Endothelial cell (in vitro differentiated cells): ENCODE data around the gene GBE1. TPM values are rescaled to one million over a fixed set of nuclear protein-coding genes. Genes with fewer than 3 reads are reported as not detected.

Experiments used
- DNase-seq: peaks from one replicate; pipeline ENCODE4 v3.0.0; 2021; ENCODE audit warnings: low spot score
- H3K27ac Mint-ChIP-seq: one replicate; pipeline ENCODE4 v1.8.0; 2021; ENCODE audit warnings: mixed read lengths, inconsistent platforms; ENCODE audit not compliant: unreplicated experiment
- H3K27me3 Mint-ChIP-seq: one replicate; pipeline ENCODE4 v1.8.0; 2021; ENCODE audit warnings: mild to moderate bottlenecking, moderate library complexity, mixed read lengths, inconsistent platforms; ENCODE audit not compliant: unreplicated experiment
- H3K36me3 Mint-ChIP-seq: one replicate; pipeline ENCODE4 v1.8.0; 2021; ENCODE audit warnings: mild to moderate bottlenecking, low read depth, mixed read lengths, inconsistent platforms; ENCODE audit not compliant: unreplicated experiment
- H3K4me1 Mint-ChIP-seq: one replicate; pipeline ENCODE4 v1.8.0; 2021; ENCODE audit warnings: mild to moderate bottlenecking, mixed read lengths, inconsistent platforms; ENCODE audit not compliant: unreplicated experiment
- H3K4me3 Mint-ChIP-seq: one replicate; pipeline ENCODE4 v1.8.0; 2021; ENCODE audit warnings: mild to moderate bottlenecking, mixed read lengths, inconsistent platforms; ENCODE audit not compliant: unreplicated experiment
- H3K9me3 Mint-ChIP-seq: one replicate; pipeline ENCODE4 v1.8.0; 2021; ENCODE audit warnings: mixed read lengths, inconsistent platforms; ENCODE audit not compliant: unreplicated experiment
- CTCF ChIP-seq: fragments of 200-600 bp; sonication (generic); IDR thresholded peaks from one replicate; pipeline ENCODE4 v1.5.0; 2021; ENCODE audit warnings: antibody characterized with exemption; ENCODE audit not compliant: unreplicated experiment
- total RNA-seq: library from RNA; stranded (reverse); fragmentation: NEBNext Ultra II Directional; extraction: Animal tissue kit (Norgen Biotek cat#: 25700); gene quantifications from one replicate; pipeline ENCODE4 v1.2.1, GENCODE V29; 2021; ENCODE audit not compliant: unreplicated experiment

GBE1 gene
- total RNA-seq, 1 donor from 2014 or later = 15.6 TPM

- no peaks in the 10 kb centered on the region for H3K9me3 Mint-ChIP-seq
- no peak for TF ChIP-seq CTCF
- H3K27ac Mint-ChIP-seq = no peak overlapping the region
- H3K4me3 Mint-ChIP-seq = no peak overlapping the region
- H3K36me3 Mint-ChIP-seq = no peaks in the 10 kb centered on the region
- no peak for DNase-seq
- no peaks in the 10 kb centered on the region for H3K4me1 Mint-ChIP-seq
- no peaks in the 10 kb centered on the region for H3K27me3 Mint-ChIP-seq
Observed at GRCh38 chr3:81709606-81710005, 51.8 kb downstream of the GBE1 start.

DNA sequence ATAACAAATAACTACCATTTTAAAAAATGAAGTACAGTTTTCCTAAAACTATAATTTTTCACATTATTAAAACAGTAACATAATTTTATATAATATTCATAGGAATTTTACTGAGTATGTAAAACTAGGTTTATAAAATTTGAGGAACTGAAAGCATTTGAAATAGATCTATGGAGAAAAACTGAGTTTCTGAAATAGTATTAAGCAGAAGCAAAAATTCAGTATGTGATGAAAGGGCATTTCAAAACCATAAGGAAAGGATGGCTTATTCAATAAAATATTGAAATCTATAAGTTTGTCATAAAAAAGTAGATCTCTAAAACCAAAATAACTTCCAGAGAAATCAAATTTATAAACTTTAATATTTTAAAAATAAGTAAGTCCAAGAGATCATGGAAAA is 53.4 kb downstream of the GBE1 start:
- Mint-ChIP-seq H3K4me1 (no peaks in the 10 kb centered on the region), H3K9me3 (no peaks in the 10 kb centered on the region)

GRCh38 chr3:81702126-81702525 is 59.3 kb downstream of the GBE1 start:
- H3K4me1 Mint-ChIP-seq = peaks cover 2% of the 10 kb centered on the region
- no peaks in the 10 kb centered on the region for H3K27me3 Mint-ChIP-seq
- DNase-seq = no peak
- H3K36me3 Mint-ChIP-seq = no peaks in the 10 kb centered on the region
- no peak overlapping the region for H3K27ac Mint-ChIP-seq
- no peaks in the 10 kb centered on the region for H3K9me3 Mint-ChIP-seq
- no peak overlapping the region for H3K4me3 Mint-ChIP-seq
- TF ChIP-seq CTCF = no peak

More for the DNA sequence above, 53.4 kb downstream of the GBE1 start:
- TF ChIP-seq CTCF = no peak
- no peaks in the 10 kb centered on the region for H3K27me3 Mint-ChIP-seq
- DNase-seq = no peak
- no peak overlapping the region for H3K27ac Mint-ChIP-seq
- H3K4me3 Mint-ChIP-seq = no peak overlapping the region
- no peaks in the 10 kb centered on the region for H3K36me3 Mint-ChIP-seq

DNA sequence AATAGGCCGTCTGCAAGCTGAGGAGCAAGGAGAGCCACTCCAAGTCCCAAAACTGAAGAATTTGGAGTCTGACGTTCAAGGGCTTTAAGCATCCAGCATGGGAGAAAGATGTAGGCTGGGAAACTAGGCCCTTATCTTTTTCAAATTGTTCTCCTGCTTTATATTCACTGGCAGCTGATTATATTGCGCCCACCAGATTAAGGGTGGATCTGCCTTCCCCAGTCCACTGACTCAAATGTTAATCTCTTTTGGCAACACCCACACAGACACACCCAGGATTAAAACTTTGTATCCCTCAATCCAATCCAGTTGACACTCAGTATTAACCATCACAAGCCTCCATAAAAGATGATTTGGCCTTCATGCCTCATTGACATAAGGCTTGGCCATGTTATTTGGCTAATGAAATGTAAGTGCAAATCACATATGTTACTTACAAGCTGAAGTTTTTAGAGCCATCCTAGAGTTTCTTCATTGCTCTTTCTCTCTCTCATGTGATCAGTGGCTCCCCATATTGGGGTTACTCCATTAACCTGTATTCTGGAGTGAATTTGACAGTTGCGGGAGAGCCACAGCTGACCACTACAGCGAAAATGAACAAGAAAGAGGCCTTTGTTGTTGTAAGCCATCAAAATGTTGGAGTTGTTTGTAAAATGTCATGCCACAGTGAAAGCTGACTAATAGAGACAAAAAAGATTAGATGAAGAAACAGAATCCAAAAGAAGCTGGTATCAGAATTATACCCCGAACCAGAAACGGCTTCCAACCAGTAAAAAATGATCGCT is 61.7 kb downstream of the GBE1 start:
- no peaks in the 10 kb centered on the region for H3K36me3 Mint-ChIP-seq
- no peaks in the 10 kb centered on the region for H3K27me3 Mint-ChIP-seq
- no peak for DNase-seq
- no peak for TF ChIP-seq CTCF
- no peak overlapping the region for H3K4me3 Mint-ChIP-seq
- no peaks in the 10 kb centered on the region for H3K9me3 Mint-ChIP-seq
- H3K27ac Mint-ChIP-seq = no peak overlapping the region
- peaks cover 2% of the 10 kb centered on the region for H3K4me1 Mint-ChIP-seq

DNA sequence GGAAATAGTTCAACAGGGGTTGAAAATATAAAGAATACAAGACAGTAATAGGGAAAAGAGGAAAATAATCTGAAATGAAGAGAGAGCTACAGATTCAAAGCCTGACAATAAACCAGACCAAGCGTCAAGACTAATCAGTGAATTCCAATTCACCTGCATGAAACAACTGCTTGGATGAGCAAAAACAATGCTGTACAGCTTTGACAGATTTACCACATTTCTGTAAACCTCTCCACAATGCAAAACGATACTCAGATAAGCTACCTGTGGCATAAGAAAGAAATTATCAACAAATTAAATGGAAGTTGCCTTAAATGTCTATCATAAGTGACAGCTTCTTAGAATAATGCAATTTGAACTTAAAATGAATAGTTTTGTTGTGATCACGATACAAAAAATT is 65.4 kb downstream of the GBE1 start:
- Mint-ChIP-seq H3K4me1 (peaks cover 2% of the 10 kb centered on the region), H3K36me3 (no peaks in the 10 kb centered on the region), H3K27ac (no peak overlapping the region), H3K27me3 (no peaks in the 10 kb centered on the region), H3K9me3 (no peaks in the 10 kb centered on the region), H3K4me3 (no peak overlapping the region)
- no peak for DNase-seq
- no peak for TF ChIP-seq CTCF
